Hematopoietic multipotent progenitor cell (in vitro differentiated cells): ENCODE measurements around the gene SYT6. TPM values are rescaled to one million over a fixed set of nuclear protein-coding genes. Genes with fewer than 3 reads are reported as not detected.

Source experiments
- DNase-seq, 3 donors: peaks; one replicate each; pipeline ENCODE4 v3.0.0-alpha.2; 2011 to 2015; ENCODE audit warnings: low read depth in 2 of 3, low spot score in 2 of 3
- total RNA-seq: library from RNA; depleted of rRNA; stranded (reverse); fragments of >200 nt; gene quantifications from one replicate; pipeline ENCODE4 v1.2.3, GENCODE V29; 2012

Gene SYT6
- total RNA-seq, 1 donor, result not detected

DNA sequence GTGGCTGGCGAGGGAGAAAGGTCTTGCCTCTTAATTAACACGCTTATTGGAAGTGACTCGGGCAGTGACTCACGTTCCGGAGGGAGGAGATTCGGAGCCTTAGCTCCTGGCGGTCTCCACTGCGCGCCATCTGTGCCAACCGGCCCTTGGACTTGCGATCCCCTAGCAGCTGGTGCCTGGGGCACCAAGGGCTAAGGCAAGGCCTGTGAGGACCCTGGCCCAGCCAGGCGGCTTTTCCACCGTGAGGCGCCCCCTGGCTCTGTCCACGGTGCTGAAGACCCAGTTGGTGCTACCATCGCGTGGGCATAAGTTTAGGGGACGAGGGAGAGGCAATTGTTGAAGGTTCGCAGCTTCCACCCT lies 1.3 kb upstream of the SYT6 start:
- peak in 2 of 3 donors; percentile 45 to 57 for DNase-seq

DNA sequence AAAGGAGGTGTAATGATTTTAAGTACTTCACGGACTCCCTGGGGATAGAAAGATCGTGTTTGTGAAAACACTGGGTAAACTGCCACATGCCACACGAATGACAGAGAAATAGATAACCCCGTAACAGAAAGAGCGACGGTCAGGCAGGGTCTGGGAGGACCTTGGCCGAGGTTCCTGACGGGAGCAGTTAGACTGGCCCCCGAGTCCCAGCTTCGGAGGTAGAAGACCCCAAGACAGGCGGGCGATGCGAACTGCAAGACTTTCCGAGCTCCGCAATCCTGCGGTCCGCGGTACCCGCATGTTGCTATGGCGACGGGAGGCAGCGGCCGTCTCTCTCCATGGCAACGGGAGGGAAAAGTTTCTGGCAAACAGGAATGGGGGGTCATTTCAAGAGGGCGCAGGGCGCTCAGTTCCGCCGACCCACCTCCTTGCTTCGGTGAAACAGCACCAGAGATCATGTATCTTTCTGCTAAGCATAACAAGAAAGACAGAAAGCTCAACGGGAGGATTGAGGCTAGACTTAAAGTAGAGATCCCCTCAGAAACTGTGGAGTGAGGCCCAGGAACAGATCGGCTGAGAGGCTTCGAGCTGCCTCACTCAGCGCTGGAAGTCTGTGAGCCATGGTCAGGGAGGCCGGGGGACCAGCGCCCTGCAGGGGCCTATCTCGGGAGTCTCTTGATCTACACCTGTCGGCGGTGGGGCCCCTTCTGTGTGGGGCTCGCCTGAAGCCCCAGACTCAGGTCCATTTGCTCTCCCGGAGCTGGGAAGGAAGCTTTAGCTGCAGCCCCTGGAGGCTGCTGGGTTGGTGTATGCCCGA lies 685 bp upstream of the SYT6 start:
- DNase-seq, result peak in 1 of 3 donors; percentile 5

DNA sequence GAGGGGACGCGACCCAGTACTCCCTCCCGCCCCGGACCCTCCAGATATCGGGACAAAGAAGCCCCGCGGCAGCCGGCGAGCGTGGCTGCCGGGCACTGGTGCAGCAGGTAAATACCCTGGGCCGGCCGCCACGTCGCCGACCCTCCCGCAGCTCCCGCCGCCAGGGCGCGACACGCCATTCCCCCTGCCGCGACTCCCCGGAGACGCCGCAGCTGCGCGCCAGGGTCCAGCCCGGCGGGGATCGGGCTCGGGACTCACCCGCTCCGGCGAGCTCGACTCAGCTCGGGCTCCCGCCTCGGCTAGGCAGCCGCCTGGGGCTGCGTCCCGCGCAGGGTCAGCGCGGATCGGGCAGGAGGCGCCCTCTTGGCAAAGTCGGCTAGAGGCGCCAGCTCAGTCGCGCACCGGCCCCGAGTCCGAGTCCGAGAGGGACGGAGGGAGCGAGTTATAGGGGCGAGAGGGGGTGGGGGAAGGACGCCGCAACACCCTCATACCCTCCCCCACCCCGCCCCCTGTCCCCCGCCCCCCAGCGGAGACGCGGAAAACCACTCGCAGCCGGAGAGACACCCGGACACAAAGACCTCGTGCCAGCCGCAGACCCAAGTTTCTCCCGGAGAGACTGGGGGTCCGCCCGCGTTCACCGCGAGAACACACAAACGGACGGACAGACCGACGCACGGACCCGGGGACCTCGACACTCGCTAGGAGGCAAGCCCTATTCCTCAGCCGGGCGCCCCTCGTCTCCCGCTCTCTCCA lies 985 bp downstream of the SYT6 start:
- DNase-seq, result peak in 2 of 3 donors; percentile 26 to 38

DNA sequence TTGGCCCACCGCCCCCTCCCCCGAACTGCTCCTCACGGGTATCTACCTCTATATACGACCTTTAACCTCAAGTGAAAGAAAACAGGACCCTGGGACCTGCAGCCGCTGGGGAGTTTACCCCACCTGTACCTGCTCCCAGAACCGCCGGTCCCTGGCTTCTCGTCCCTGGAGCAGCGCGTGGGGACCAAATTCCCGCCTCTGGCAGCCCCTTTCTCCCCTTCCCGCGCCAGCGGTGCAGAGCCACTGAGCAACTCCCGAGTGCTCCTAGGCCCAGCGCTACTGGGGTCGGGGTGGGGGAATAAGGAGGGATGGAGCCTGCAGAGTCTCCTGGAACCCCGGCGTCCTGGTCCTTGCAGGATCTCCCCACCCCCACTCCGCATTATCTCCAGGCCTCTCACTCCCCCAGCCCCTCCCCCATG lies 1.6 kb downstream of the SYT6 start:
- no peak for DNase-seq

DNA sequence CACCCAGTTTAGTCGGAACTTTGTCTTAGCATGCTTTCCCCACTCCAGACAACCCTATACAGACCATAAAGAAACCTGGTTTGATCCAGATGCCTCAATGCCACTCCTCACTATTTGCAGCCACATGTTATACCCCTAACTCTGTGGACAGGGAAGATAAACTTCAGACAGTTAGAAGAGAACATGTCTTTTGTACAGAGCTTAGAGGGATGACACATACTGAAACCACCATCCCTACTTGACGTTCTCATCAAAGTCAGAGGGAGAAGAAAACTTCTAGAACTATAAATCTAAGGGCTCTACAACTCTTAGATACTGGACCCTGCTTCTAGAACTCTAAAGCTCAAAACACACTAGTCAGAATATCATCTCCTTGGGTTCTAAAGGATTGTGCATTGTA lies 3.7 kb downstream of the SYT6 start:
- DNase-seq, result no peak

DNA sequence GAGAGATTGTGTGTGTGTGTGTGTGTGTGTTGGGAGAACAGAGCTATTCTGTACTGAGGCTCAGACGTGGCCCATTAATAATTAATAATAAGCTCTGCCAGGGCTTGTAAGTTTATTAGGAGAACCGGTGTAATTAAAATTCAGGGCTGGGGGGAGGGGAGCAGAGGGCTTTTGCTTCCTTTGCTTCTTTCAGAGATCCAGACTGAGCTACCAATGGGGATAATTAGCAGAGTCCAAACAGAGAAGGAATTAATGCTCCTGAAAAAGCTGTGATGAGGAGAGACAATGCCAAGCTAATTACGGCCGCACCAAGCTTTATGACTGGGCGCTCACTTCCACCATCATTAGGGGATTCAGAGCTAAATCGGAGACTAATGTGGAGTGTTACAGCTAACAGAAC lies 4.5 kb downstream of the SYT6 start:
- DNase-seq, result no peak

DNA sequence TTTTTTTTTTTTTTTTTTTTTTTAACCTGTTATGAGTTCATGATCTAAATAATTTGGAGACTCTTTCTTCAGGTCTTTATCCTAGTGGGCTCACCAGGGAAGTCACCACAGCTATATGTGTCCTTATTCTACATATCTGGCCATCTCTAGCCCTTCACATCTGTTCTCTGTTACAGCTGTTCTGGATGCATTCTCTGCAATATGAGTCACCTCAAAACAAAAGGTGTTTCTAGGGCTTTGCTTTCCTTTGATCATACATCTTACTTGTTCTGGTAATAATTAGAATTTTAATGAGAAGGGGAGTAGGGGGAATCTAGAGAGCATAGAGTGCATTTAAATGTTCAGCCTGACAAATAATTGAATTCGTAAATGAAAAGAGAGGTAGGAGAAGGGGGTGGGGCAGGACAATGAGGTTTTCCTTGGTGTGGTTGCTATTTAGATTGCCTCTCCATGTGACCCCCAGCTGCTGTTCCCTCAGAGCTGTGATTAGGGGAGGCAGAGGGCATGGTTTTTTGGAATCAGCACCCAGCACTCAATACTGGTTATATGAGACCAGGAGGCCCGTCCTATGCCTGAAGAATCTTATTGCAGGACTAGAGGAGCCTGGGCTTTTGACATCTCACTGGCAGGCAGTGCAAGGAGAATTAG lies 8.0 kb downstream of the SYT6 start:
- no peak for DNase-seq

DNA sequence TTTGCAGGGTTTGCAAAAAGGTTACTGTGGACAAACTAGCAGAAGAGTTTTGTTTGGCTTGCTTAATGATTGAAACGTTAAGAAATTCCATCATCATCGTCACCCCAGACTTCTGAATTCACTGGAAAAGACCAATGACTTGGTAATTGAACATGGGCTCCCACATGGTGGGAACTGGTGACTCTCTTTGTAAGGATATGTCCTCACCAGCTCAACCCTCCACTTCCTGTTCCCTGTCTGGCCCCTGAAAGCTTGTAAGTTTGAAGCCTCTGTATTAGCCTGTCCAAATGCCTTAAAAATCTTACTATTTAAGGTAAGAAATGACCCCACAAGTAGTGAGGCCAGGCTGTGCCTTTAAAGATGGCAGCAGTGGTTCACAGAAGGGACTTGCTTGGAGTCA lies 9.7 kb downstream of the SYT6 start:
- no peak for DNase-seq

DNA sequence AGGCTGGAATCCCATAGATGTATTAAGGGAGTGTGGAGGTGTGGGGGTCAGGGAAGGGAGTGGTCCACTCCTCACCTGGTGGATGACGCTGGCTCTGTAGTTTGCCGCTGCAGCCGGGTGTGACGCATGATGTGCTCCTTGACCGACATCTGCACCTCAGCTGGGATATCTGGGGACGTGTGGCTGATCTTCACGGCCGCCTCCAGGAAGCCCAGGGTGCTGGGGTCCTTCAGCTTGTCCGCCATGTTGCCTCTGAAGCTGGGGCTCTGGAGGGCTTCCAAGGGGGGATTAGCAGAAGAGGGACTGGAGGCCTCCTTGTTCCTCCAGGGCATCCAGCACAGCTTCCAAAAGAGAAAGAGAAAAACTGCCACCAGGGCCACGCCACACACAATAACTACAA lies 14.1 kb downstream of the SYT6 start:
- no peak for DNase-seq

DNA sequence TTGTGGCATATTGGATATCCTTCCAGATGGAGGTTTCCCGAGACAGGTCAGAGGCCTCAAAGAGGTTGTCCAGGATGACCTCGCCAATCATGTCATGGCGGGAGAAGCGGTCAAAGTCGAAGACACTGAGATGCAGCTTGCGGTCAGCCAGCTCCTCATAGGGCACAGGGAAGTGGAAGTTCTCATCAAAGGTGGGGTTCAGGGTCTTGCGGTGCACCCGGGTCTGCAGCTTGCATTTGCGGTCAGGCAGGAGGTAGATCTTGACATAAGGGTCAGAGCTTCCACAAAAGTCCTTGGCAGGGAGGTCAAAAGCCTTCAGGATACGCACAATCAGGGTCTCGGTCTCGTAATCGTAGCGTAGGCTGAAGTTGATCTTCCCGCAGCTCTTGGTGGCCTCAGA lies 16.2 kb downstream of the SYT6 start:
- no peak for DNase-seq

DNA sequence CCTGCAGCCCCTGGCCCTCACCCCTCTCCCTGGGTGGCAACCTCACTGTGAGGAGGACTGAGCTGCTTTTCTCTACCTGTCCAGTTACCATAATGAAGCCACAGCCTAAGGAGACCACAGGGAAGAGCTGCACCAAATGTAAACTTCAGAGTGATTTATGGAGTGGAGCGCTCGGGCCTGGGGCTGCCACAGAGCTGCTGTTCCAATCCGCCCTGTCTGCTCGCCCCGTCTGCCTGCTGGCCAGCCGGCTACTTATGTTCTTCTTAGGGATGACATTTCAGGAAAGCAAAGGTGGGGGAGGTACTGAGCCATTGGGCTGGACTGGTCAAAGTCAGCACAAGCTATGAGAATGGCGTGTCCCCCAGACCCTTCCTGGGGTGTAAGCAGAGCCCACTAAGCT lies 17.9 kb downstream of the SYT6 start:
- DNase-seq, result no peak

DNA sequence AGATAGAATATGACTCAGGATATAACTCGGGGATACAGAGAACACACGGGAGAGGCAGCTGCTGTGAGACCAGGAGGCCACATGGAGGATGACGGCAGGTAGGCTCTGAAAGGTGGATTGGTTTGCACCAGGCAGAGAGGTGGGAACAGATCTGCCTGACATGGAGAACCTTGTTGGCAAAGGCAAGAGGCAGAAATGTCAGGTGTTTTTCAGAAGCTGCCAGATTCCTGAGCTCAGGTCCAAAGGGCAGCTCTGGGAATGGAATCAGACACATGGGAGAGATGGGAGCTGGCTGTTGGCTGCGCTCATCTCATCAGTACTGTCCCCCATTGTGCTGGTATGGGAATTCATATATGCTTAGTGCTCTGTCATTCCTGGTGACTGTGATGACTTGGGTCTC lies 19.2 kb downstream of the SYT6 start:
- no peak for DNase-seq

DNA sequence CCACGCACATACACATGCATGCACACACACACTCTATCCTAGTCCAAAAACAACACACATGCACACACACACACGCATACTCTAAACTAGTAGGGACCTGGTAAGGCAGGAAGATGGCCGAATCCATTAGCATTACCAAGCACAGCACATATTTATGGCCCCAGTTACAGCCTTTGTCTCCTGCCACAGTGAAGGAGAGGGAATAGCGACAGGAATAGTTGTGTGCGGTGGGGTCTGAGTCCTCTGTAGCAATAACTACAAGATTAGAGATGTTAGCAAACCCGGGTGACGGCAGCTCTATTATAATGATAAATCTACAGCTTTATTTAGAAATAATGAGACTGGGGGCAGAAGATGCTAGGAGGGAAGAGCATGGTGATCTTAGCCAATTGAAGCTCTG lies 20.5 kb downstream of the SYT6 start:
- DNase-seq, result no peak

DNA sequence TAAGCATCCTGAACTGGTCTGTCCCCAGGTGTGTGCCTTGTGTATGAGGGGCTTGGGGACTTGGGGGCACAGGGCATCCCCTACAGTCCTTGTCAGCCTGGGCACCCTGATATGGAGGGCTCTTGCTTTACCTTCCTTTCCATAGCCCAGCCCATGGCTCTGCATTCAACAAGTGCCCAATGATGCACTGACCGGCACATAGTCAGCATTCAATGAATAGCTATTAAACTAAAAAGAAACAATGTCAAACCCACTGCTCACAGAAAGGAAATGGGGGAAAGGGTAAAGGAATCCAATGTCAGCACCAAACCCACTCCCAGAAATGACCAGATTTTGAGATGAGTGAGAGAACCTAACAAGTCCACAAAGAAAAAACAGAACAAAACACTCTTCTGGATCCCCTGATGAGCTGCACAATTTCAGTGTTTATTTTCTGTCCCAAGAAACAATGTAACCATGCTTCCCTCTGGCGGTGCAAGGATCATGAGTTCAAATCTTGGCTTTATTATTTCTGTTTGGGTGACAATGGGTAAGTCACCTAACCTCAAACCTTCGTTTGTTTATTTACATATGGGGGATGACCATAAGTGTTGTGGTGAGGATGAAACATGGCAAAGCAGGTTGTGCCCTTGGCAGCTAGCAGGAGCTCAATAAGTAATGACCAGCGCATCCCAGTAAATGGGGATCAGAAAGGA lies 22.0 kb downstream of the SYT6 start:
- DNase-seq, result no peak

DNA sequence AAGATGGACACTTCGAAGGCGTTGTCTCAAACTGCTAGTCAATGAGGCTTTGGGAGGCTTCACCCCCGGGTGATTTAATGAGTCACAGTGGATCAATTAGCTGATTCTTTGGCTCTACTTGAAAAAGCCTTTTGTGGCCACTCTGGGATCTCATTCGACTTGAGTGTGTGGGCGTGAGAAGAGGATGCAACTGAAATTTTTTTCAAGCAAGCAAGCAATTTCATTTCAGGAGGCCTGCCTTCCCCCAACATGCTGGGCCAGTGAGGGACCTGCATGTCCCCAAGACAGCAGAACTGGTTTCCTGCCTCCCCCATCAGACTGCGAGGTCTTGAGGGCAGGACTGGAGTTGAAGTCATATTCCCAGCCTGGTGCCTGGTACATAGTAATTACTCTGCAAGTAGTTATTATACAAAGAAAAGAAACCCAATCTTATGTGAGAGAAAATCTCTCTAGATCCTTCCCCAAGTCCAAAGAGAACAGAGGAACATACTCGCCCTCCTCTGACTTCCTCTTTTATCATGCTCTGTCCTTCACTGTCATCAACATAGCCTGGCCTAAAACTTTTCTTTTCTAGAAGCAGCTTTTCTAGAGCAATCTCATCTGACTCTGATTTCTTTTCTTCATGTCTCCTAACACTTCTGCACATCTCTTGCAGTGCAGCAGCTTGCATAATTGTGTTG lies 22.7 kb downstream of the SYT6 start:
- peak in 1 of 3 donors; percentile 38 for DNase-seq

DNA sequence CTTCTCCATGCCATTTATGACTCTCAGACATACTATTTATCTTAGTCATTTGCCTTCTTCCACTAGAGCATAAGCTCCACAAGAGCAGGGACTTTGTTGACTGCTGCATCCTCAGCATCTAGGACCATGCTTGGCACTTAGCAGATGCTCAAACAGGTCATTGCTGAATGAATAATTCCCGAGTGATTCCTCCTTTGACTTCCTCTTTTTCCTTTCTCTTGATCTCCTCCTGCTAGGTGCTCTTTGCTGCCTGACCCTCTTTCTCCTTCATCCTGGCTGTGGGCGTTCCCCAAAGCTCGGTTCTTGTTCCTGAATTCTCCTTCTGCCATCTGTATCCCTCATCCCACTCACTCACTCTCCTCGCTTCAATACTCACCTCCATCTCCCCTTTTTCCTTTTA lies 23.5 kb downstream of the SYT6 start:
- no peak for DNase-seq

DNA sequence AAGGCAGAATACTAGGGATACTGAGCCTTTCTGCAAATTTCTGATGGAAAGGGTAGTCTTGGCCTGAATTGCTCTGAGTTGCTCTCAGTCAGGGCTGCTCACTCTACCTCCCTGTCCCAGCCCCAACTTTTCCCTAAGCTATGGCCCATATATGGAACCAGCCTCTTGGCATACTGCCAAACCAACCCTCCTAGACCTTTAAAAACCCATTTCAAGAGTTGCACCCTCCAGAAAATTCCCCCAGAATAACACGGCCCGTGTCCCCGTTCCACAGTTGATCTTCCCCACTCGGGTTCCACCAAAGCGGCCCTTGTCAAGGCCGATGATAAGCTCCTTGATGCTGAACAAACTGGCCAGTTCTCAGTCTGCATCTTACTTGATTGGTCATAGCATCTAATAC lies 25.4 kb downstream of the SYT6 start:
- no peak for DNase-seq

DNA sequence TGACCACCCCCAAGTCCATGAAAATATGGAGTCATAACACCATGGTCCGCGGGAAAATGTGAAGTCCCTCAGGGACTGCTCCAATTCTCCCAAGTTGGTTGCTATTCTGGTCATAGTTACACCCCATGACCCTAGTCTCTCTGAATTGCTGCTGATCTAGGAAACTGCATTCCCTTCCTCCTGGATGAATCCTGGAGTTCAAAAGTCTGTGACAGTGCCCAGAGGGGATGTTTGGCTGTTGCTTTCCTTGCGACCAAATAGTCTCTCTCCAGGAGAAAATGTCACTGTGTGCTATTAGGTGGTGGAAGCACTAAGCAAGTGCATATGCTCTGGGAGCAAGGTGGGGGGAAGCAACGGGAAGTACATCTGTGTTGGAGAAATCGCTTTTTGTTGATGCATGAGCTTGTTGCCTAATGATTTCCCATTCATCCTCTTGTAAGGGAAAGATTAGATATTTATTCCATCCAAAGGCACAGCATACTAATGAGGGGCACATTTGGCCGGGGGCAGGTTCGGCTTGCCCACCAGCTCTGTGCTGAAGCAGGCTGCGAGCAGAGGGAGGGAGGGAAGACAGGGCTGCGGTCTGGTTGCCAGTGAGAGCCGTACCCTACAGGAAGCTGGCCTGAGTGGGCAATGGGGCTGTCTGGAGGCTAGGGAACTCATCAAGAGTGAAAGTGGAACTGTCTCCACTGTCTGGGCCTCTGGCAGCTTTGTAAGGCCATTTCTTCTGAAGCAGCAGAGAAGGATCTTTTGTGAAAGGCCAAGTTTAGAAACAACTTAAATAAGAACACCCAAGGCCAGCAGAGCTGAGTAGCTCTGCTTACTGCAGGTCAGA lies 27.2 kb downstream of the SYT6 start:
- DNase-seq, result peak in 1 of 3 donors; percentile 76

DNA sequence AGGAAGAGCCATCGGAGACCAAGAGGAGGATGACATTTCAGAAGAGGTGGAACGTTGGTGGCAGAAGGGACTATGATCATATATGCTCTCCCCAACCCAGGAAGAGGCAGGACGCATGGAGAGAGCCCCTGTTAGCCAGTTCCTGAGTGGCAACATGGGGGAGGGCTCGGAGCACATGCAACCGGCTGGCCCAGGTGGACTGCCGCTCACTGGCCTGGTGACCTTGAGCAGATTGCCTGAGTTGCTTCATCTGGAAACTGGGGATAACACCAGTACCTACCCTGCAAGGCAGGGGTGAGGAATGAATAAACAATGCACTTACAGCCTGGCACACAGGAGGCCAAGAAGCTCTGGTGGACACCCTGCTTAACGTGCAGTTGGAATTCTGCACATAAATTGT lies 29.0 kb downstream of the SYT6 start:
- no peak for DNase-seq
